NCI-H774 (cell line): Measurements from ENCODE around the gene IL18RAP.

Experiments used
- DNase-seq: peaks from one replicate; lab custom pipeline; 2025; lab: John Stamatoyannopoulos, UW

The IL18RAP gene

GRCh38 chr2:102453501-102453900 is 30.5 kb downstream of the IL18RAP start:
- peak; percentile 9 for DNase-seq

DNA sequence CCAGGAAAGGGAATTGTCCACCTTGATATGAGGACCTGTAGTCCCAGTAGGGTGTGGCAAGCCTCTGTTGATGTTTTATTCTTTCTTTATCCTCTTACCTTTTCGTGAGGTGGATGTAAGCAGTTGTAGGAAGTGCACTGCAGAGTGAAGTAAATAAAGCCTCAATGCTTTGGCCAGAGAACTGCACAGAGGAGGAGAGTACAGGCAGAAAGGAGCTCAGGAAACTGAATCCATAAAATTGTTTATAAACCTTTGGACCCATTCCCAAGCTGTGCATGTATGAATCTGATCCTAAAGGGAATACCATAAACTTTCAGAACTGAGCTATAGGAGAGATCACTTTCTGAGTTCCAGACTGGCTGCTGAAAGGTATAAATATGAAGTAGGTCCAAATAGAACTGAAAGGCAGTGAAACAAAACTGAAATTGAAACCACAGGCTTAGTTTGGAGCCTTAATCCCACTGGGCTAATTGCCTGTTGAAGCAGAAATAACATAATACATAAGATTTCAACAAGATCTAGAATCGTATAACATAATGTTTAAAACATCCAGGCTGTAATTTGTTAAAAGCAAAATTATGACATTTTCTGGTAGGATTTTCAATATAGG is 32.2 kb downstream of the IL18RAP start:
- DNase-seq: no peak

DNA sequence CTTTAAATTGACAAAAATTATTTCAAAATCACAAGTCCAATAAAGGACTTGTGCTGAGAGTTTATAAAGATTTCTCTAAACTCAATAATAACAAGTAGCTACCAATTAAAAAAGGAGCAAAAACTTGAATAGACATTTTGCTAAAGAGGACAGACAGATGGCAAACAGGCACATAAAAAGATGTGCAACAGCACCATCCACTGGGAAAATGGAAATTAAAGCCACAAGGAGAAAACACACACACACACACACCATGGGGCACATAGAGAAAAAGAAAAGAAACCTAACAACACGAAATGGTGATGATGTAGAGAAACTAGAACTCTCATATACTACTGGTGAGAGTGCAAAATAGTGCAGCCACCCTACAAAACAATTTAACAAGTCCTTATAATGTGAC is 37.5 kb downstream of the IL18RAP start:
- DNase-seq: no peak

- no peak for DNase-seq
Observed at GRCh38 chr2:102461188-102461587, 38.2 kb downstream of the IL18RAP start.

- DNase-seq: no peak
Observed at GRCh38 chr2:102463160-102463559, 40.2 kb downstream of the IL18RAP start.

- no peak for DNase-seq
Observed at GRCh38 chr2:102470168-102470567, 47.2 kb downstream of the IL18RAP start.

- DNase-seq: peak; percentile 6
Observed at GRCh38 chr2:102473020-102473419, 50.1 kb downstream of the IL18RAP start, which contains the start of gene SLC9A4. TSS of gene SLC9A4 (plus strand) at chr2:102473226. CDS start at chr2:102473760, 534 bp downstream.

DNA sequence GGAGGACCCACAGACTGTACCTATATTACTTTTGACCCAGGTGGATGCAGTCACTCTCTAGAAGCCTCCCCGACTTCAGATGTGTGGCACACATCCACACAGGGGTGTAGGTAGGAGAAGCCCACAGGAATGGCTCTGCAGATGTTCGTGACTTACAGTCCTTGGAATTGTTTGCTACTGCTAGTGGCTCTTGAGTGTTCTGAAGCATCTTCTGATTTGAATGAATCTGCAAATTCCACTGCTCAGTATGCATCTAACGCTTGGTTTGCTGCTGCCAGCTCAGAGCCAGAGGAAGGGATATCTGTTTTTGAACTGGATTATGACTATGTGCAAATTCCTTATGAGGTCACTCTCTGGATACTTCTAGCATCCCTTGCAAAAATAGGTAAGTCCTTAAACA is 50.7 kb downstream of the IL18RAP start:
- no peak for DNase-seq

- no peak for DNase-seq
Observed at GRCh38 chr2:102474785-102475184, 51.8 kb downstream of the IL18RAP start.

GRCh38 chr2:102478686-102479470 is 55.9 kb downstream of the IL18RAP start:
- DNase-seq: no peak

DNA sequence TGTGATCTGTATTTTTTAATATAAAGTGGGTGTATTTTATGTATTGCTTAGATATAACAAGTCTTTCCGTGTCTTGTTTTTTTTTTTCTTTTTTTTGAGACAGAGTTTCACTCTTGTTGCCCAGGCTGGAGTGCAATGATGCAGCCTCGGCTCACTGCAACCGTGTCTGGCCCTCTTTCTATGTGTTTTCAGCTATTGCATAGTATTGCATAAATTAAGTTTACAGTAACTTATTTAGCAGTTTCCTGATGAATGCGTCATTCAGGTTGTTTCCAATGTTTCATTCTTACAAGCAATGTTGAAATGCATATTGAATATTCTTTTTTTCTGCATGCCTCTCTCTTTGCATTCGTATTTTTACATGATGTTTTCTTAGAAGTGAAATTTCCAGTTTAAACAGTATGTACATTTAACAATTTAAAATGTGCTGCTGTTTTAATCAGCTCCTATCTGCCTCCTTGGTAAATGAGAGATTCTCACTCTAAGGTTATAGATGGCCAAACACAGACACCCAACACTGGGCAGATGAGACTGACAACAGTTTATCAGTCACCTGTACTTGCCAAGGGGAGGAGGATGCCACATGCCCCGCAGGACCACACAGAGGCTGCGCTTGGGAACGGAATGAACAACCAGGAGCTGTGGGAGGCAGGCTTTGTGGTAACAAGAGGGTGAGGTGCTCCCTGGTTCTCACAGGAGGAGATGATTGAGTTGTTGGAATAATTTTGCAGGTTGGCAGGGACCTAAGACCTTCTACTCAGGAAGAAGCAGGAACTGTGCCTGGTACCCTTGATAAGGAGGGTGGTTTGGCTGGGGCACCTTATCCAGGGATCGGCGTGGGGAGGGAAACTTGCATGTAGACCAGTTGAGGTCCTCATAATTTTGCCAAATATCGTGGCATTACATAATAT is 57.6 kb downstream of the IL18RAP start:
- no peak for DNase-seq

DNA sequence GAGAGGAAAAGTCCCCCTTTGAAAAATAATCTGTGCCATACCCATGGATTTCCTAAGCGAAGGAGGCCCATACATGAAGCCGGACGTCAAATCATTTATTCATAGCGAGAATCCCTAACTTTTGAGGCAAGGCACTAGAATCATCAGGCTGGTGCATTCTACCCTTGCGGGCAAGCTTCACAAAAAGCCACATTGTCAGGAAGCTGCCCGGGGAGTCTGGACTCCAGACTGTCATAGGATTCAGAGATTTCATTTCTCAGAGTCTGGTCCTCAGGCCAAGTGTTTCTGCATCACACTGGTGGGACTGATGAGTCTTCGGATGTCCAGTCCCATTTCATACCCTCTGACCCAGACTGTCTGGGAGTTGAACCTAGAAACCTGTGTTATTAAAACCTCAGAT is 59.0 kb downstream of the IL18RAP start:
- DNase-seq: no peak

DNA sequence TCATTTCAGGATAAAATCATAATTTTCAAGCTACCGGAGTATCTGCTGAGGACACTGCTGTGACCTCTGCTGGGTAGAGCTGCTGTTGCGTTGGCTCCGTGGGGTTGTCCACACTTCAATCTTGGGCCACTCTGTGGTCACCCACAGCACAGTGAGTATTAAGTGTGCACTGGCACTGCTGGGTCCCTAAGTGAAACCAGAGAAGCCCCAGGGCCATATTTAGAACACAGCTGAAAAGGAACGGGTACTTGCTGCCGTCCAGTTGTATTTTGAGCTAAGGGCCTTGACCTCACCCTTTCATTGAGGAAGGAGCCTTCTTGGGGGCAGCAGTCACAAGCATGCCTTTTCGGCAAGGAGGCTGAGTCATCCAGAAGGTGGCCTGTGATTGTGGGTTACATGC is 60.1 kb downstream of the IL18RAP start:
- no peak for DNase-seq

GRCh38 chr2:102484310-102485061 is 61.5 kb downstream of the IL18RAP start:
- no peak for DNase-seq

DNA sequence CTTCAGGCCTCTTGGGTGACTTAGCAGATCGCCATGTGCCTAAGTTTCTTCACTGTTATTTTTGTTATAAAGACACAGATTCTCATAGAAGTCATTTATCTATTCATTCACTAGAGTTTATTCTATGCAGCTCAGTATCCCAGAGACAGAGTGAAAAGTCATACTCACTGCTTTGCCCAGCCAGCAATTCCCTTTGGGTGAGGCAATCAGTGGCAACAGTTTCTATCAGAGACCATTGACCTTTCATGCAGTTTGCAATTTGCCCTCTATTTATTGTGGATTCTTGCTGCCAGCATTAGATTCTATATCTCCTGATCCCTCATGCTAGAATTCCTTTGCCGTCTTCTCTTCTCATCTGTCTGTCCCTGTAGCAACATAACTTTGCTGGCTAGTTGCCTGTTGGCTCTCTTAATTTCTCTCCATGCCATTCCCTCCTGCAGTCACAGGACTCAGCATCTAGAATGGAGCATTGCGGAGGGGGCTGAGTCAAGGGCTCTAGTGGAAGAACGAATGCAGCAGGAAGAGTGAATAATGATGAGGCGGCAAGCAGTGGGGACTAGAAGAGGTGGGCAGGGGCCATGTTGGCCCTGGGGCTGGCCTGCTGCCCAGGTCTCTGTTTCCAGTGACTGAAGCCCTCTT is 62.3 kb downstream of the IL18RAP start:
- no peak for DNase-seq

DNA sequence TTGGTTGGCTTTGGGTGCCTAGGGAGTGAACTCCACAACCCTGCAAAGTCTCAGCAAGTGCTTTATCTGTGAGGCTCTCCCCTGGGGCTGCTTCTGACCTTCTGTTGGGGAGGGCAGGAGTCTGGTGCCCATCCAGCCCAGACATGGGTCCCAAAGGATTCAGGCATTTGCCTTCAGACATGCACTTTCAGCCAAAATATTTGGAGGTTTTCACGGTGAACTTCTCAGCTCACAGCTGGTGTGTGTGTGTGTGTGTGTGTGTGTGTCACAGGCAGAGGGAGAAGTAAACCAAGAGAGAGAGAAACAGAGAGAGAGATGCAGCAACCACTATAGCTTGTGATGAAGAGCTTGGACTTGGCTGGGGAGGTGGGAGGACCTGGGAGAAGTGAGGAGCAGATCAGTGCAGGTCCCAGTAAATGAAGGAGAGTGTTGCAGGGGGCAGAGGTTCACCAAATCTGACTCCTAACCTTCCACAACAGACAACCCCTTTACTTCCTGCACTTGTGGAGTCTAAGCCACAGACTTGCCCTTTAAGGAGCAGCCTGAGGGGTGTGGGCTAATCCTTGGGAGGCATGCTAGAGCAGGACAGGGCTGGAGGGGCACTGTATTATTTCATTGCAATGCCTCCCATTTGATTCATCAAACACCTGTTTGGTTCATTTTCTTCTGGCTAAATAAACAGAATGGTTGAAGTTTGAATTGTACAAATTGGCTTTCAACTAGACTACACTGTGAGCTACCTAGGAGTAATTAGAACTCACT is 64.2 kb downstream of the IL18RAP start:
- no peak for DNase-seq

GRCh38 chr2:102487761-102488462 is 65.0 kb downstream of the IL18RAP start:
- DNase-seq: no peak

DNA sequence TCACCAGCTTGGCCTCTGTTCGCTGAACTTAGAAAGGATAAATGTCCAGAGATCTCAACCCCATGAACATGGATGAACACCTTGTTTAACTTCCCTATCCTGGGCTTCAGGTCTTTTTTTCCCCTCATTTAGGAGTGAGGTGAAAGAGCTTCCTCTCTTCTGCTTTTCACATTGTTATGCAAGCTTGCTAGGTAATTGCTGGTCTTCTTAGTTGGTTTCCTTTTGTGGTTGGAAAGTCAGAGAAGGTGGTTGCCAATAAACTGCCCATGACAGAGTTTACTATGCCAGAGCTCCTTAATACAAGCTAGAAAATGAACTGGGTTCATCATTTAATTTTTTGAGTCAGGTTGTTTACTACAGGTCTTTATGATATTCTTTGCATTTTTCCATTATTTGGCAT is 66.7 kb downstream of the IL18RAP start:
- no peak for DNase-seq

GRCh38 chr2:102492006-102492405 is 69.0 kb downstream of the IL18RAP start:
- DNase-seq: no peak

- DNase-seq: no peak
Observed at GRCh38 chr2:102494570-102494969, 71.6 kb downstream of the IL18RAP start.
